Small intestine (tissue), 16 donors: ENCODE data around the gene RIMBP3C. TPM values are rescaled to one million over a fixed set of nuclear protein-coding genes. Genes with fewer than 3 reads are reported as not detected.
A peak's percentile ranks its signal among the peaks of the same experiment; 100 is the strongest.
"Not testable (repeated sequence)": the region's sequence is repeated elsewhere in the genome, so short reads cannot be mapped to it uniquely, and the experiment has no call there.

Experiments
- DNase-seq, 2 donors: peaks; one replicate each; pipeline versions ENCODE4 v3.0.0 to v3.0.0-alpha.2; 2013
- FAIRE-seq: peaks from 2 replicates; lab custom pipeline; 2012; peaks lifted over from hg19 to GRCh38; lab: Jason Lieb, UNC
- H3K27ac ChIP-seq, 3 donors: one replicate each; pipeline ENCODE4 v1.5.1; 2013; ENCODE audit warnings: low read length in 2 of 3, mild to moderate bottlenecking in 2 of 3, control low read depth in 1 of 3, inconsistent platforms in 1 of 3, low read depth in 1 of 3, moderate library complexity in 1 of 3
- H3K27me3 ChIP-seq, 3 donors: one replicate each; pipeline ENCODE4 v1.6.1; 2013; ENCODE audit warnings: low read length in 3 of 3, inconsistent platforms in 1 of 3; ENCODE audit not compliant: control insufficient read depth in 3 of 3, insufficient read depth in 3 of 3
- H3K36me3 ChIP-seq, 3 donors: one replicate each; pipeline ENCODE4 v1.6.1; 2013; ENCODE audit warnings: low read length in 3 of 3, inconsistent platforms in 1 of 3, low read depth in 1 of 3, mild to moderate bottlenecking in 1 of 3, moderate library complexity in 1 of 3; ENCODE audit not compliant: control insufficient read depth in 3 of 3, insufficient read depth in 2 of 3
- H3K4me1 ChIP-seq, 3 donors: one replicate each; pipeline ENCODE4 v1.6.1; 2013; ENCODE audit warnings: low read length in 2 of 3, inconsistent platforms in 1 of 3, low read depth in 1 of 3, mild to moderate bottlenecking in 1 of 3, moderate library complexity in 1 of 3; ENCODE audit not compliant: control insufficient read depth in 3 of 3, insufficient read depth in 2 of 3
- H3K4me3 ChIP-seq, 3 donors: one replicate each; pipeline ENCODE4 v1.5.1; 2013; ENCODE audit warnings: low read length in 3 of 3, control low read depth in 1 of 3, inconsistent platforms in 1 of 3, low read depth in 1 of 3, mild to moderate bottlenecking in 1 of 3, moderate library complexity in 1 of 3
- H3K9me3 ChIP-seq, 2 donors: one replicate each; pipeline ENCODE4 v1.6.1; 2013; ENCODE audit warnings: low read depth in 1 of 2, low read length in 1 of 2; ENCODE audit not compliant: control insufficient read depth in 2 of 2, insufficient read depth in 1 of 2
- WGBS, 3 donors: extraction: QIAGEN DNeasy Blood & Tissue Kit; methylation state at CpG; one replicate each; pipeline ENCODE4 v1.1.7; 2013; 5-methylcytosine and 5-hydroxymethylcytosine counted together
- long read RNA-seq, 10 donors: transcript quantifications; one replicate each; lab custom pipeline, GENCODE V29; 2026
- polyA plus RNA-seq, 4 donors: library from polyadenylated mRNA; stranded (reverse) in 3 of 4; unstranded in 1 of 4; fragments of 200-250 nt in 3 of 4; fragments of 120-200 nt in 1 of 4; gene quantifications; one replicate each; pipeline versions ENCODE4 v1.2.1 to v1.2.3, GENCODE V29; 2013
- donor health status: healthy with polysubstance abuse.
- donor health status: control.
- donor health status: control.
- donor health status: Bipolar disorder and iron deficiency.
- donor health status: healthy.

The RIMBP3C gene
- polyA plus RNA-seq = under 1 TPM in 2 of 4 donors, not detected in 2; 0.04 to 0.06 TPM
- long read RNA-seq, donor 1 = 0 reads
- long read RNA-seq, donor 2 = 0 reads
- long read RNA-seq, donor 3 = 0 reads
- long read RNA-seq, donor 4 = 0 reads
- long read RNA-seq, donor 5 = 0 reads
- long read RNA-seq, donor 6 = 0 reads
- long read RNA-seq, donor 7 = 0 reads
- long read RNA-seq, donor 8 = 0 reads
- long read RNA-seq, donor 9 = 0 reads
- long read RNA-seq, donor 10, full-length matches to known transcripts = 1 of 1 reads
- long read RNA-seq, donor 10, partial matches to known transcripts = 0 of 1 reads
- long read RNA-seq, donor 10, other reads (novel, unspliced or antisense) = 0 of 1 reads

GRCh38 chr22:21551361-21551760 is at the start of gene RIMBP3C:
TSS of gene RIMBP3C (minus strand) at chr22:21551461. CDS start at chr22:21550976, 485 bp downstream.
- H3K27ac ChIP-seq, H3K36me3 ChIP-seq, FAIRE-seq, H3K9me3 ChIP-seq, H3K4me3 ChIP-seq, H3K27me3 ChIP-seq, DNase-seq, H3K4me1 ChIP-seq: not testable (repeated sequence)
- no CpG with 5 or more reads among the region's 4 CpGs for WGBS, 3 donors

DNA sequence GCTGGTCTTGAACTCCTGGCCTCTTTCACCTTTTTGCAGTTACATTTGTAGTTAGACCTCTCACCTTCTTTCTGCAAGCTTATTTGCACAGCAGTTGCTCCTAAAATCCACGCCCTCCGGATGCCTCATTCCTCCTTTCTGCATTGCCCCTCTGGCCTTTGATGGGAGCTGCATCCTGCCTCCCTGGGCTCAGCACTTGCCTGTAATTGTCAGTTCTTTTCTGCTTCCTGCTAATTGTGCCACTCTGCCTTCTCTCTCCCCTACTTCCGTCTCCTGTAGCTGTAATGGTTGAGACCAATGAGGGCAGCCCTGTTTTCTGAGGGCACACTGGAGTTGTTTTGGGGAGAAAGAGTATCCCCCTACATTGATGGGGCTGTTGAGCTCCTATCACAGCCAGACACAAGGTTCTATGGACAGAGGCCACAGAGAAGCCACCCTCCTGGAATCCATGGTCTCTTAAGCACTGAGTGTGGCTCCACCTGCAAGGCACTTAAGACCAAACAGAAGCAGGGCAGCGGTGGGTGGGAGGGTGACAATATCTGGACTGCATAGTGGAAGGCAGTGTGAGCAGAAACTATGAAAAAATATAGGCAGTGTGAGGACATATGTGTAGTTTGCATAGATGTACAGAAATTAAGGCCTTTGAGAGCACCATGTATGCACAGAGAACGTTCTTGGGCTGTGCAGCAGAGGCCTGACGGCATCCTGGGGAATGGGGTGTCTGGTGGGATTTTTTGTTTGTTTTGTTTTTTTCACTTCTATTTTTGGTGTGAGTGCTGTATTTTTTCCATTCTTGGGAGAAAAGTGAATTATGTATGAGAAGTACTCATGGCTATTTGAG is 48.0 kb upstream of the RIMBP3C start:
- 87 to 91% (median 87%) methylated on average over 6 of the region's 6 CpGs for WGBS, 3 donors
- FAIRE-seq (no peak), DNase-seq (no peak)
- Histone ChIP-seq H3K36me3 (peaks cover 0 to 59% (median 4%) of the 10 kb centered on the region in 3 donors), H3K4me3 (no peak overlapping the region), H3K9me3 (no peaks in the 10 kb centered on the region), H3K4me1 (no peaks in the 10 kb centered on the region), H3K27me3 (no peaks in the 10 kb centered on the region), H3K27ac (no peak overlapping the region)

DNA sequence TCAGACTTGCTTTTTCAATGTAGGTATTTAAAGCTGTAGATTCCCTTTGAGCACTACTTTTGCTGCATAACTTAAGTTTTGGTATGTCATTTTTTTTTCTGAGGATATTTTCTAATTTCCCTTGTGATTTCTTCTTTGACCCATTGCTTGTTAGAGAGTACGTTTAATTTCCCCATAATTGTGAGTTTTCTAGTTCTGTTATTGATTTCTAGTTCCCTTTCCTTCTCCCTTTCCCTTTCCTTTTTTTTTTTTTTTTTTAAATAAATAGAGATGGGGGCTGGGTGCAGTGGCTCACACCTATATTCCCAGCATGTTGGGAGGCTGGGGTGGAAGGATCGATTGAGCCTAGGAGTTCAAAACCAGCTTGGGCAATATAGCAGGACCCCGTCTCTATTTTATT is 47.0 kb upstream of the RIMBP3C start:
- WGBS, 3 donors = 89 to 92% (median 89%) methylated on average over 3 of the region's 3 CpGs
- Histone ChIP-seq H3K27ac (no peak overlapping the region), H3K4me1 (no peaks in the 10 kb centered on the region), H3K4me3 (no peak overlapping the region), H3K9me3 (no peaks in the 10 kb centered on the region), H3K27me3 (no peaks in the 10 kb centered on the region), H3K36me3 (peaks cover under 1 to 65% (median 13%) of the 10 kb centered on the region in 3 donors)
- no peak for DNase-seq
- FAIRE-seq = no peak

DNA sequence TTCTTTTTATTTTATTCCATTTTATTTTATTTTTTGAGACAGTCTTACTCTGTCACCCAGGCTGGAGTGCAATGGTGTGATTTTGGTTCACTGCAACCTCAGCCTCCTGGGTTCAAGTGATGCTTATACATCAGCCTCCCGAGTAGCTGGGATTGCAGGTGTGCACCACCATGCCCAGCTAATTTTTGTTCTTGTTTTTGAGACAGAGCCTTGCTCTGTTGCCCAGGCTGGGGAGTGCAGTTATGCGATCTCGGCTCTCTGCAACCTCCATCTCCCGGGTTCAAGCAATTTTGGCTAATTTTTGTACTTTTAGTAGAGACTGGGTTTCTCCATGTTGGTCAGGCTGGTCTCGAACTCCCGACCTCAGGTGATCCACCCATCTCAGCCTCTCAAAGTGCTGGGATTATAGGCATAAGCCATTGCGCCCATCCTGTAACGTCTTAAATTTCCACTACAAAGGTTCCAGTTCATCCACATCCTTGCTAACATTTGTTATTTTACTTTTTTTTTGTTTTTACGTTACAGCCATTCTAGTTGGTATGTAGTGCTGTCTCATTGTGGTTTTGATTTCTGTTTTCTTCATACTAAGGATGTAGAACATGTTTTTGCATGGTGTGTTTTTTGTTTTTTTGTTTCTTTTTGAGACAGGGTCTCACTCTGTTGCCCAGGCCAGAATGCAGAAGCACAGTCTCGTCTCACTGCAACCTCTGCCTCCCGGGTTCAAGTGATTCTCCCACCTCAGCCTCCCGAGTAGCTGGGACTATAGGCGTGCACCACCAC is 45.3 kb upstream of the RIMBP3C start:
- not testable (repeated sequence) for H3K4me3 ChIP-seq, H3K27ac ChIP-seq, H3K27me3 ChIP-seq, H3K9me3 ChIP-seq, H3K4me1 ChIP-seq, FAIRE-seq, DNase-seq
- H3K36me3 ChIP-seq = peaks cover 4 to 68% (median 20%) of the 10 kb centered on the region in 3 donors
- WGBS, 3 donors = 94 to 96% (median 96%) methylated on average over 13 of the region's 13 CpGs

DNA sequence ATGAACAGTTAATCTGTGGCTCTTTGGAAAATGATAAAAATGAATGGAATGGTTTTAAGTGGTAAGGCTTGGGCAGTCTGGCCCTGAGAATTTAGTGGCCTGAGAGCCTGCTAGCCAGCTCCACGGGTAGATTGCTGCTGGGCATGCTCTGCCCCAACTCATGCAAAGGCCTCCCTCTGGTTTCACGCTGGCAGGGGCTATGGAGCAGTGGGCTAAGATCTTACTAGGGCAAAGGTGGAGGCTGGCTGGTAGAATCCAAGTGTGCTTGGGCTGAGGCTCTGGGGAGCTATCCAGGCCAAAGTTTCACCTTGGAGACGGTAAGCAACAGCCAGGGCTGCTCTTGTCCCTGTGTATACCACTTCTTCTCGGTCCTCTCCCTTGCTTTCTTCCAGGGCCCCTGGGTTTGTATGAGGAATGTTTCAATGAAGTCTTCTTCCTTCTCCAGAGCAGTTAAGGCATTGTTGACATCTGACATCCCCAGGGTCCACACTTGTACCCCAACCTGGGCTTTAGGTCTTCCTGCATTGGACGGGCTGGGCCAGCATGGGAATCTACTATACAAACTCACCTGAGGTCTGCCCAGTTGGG is 43.7 kb upstream of the RIMBP3C start:
- no peak overlapping the region for H3K27ac ChIP-seq
- no peak overlapping the region for H3K4me3 ChIP-seq
- FAIRE-seq (no peak), DNase-seq (no peak)
- no peaks in the 10 kb centered on the region for H3K27me3 ChIP-seq
- 77 to 90% (median 88%) methylated on average over 5 of the region's 5 CpGs for WGBS, 3 donors
- no peaks in the 10 kb centered on the region for H3K9me3 ChIP-seq
- H3K4me1 ChIP-seq = no peaks in the 10 kb centered on the region
- H3K36me3 ChIP-seq = peaks cover 4 to 74% (median 22%) of the 10 kb centered on the region in 3 donors

DNA sequence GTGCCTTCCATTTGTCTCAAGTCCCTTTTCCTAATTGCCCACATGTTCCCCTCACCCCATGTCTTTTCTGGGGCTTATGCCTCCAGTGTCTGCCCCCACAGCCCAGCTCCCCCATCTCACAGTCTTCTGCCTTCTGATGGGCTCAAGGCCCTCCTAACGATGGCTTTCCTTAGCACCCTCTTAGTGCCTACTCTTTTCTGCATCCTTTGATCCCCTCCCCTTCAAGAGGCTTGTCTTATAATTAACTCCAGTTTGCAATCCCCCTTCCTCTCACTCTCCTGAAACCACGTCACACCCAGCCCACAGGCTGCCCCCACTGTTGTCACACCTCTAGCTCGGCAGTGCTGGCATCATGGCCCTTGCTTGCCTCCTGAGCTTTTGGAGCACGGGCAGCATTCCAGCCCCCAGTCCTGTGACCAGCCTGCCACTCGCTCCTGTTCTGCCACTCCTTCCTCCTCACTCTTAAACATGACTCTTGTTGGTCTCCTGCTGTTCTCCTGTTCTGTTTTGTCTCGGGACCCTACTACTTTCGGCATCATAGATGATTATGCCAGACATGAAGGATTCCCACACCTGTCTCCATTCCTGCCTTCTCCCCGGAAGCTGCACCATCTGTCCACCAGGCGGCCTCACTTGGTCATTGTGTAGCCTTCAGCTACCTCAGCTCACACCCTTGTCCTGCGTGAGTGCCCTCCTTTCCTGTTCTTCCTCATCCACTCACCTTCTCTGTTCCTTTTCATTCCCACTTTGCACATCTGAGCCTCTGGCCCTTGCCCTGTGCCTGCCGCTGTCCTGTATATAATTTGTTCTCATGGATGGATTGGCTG is 42.4 kb upstream of the RIMBP3C start:
- DNase-seq (peak in 1 of 2 donors; percentile 22), FAIRE-seq (no peak)
- WGBS, 3 donors = 80 to 85% (median 82%) methylated on average over 11 of the region's 11 CpGs
- Histone ChIP-seq H3K4me3 (no peak overlapping the region), H3K27me3 (no peaks in the 10 kb centered on the region), H3K27ac (no peak overlapping the region), H3K9me3 (no peaks in the 10 kb centered on the region), H3K4me1 (no peaks in the 10 kb centered on the region), H3K36me3 (peaks cover 4 to 67% (median 22%) of the 10 kb centered on the region in 3 donors)

DNA sequence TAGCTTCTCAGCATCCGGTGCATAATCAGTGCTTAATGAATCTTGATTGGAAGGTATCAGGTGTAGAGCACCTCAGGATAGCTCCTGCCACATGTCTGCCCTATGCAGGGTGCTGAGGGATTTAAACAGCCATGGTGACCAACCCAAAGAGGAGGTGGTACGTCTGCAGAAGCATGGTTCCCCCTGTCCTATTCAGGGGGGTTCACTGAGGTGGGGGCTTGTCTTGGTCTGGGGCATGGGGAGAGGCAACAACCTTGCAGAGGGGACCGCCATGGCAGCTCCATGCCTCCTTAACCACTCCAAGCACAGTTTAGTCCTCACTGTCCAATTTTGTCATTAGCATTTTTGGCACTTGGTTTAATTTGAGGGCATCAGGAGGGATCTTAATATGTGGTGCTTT is 41.2 kb upstream of the RIMBP3C start:
- Histone ChIP-seq H3K4me3 (no peak overlapping the region), H3K36me3 (peaks cover 4 to 68% (median 22%) of the 10 kb centered on the region in 3 donors), H3K9me3 (no peaks in the 10 kb centered on the region), H3K27ac (no peak overlapping the region), H3K27me3 (no peaks in the 10 kb centered on the region), H3K4me1 (no peaks in the 10 kb centered on the region)
- WGBS, 3 donors = 85 to 91% (median 91%) methylated on average over 3 of the region's 3 CpGs
- DNase-seq = no peak
- FAIRE-seq = no peak
